HUDEP-2 (cell line): ENCODE data around the gene NPFF.
"Not testable (repeated sequence)": the region's sequence is repeated elsewhere in the genome, so short reads cannot be mapped to it uniquely, and the experiment has no call there.

Experiments
- DNase-seq, 76 experiments: peaks; one replicate each; lab custom pipeline; 2025; ENCODE audit not compliant: unreplicated experiment in 76 of 76; lab: John Stamatoyannopoulos, UW

Gene NPFF

GRCh38 chr12:53497461-53497860 is 9.8 kb downstream of the NPFF start:
- no peak for DNase-seq

GRCh38 chr12:53496752-53497032 is 10.6 kb downstream of the NPFF start:
- DNase-seq = no peak

- peak in 40 of 76 experiments; percentile 5 to 55 (median 28) for DNase-seq
Observed at GRCh38 chr12:53495903-53496751, 11.2 kb downstream of the NPFF start.

GRCh38 chr12:53493610-53494391 is 13.5 kb downstream of the NPFF start:
- DNase-seq = peak in 5 of 76 experiments; percentile 10 to 31 (median 18)

GRCh38 chr12:53492830-53493609 is 14.3 kb downstream of the NPFF start:
- peak in 73 of 76 experiments; percentile 27 to 87 (median 74) for DNase-seq

GRCh38 chr12:53492188-53492587 is 15.1 kb downstream of the NPFF start:
- DNase-seq = no peak

GRCh38 chr12:53489242-53489864 is 17.9 kb downstream of the NPFF start:
- no peak for DNase-seq

GRCh38 chr12:53486736-53487487 is 20.4 kb downstream of the NPFF start:
- DNase-seq = no peak

GRCh38 chr12:53485955-53486735 is 21.1 kb downstream of the NPFF start:
- DNase-seq = no peak

- no peak for DNase-seq
Observed at GRCh38 chr12:53484686-53485575, 22.4 kb downstream of the NPFF start.

- no peak for DNase-seq
Observed at GRCh38 chr12:53483979-53484377, 23.3 kb downstream of the NPFF start.

- DNase-seq = no peak
Observed at GRCh38 chr12:53483225-53483978, 23.9 kb downstream of the NPFF start.

GRCh38 chr12:53482626-53483168 is 24.6 kb downstream of the NPFF start:
- peak in 1 of 76 experiments; percentile 5 for DNase-seq

- peak in 4 of 76 experiments; percentile 11 to 30 (median 22) for DNase-seq
Observed at GRCh38 chr12:53481939-53482586, 25.2 kb downstream of the NPFF start.

GRCh38 chr12:53481458-53481857 is 25.8 kb downstream of the NPFF start:
- not testable (repeated sequence) for DNase-seq

GRCh38 chr12:53480491-53481442 is 26.5 kb downstream of the NPFF start:
- no peak for DNase-seq
